Testis (tissue), 3 donors: Measurements from ENCODE around the gene ADAMTS8. TPM values are rescaled to one million over a fixed set of nuclear protein-coding genes. Genes with fewer than 3 reads are reported as not detected.
A peak's percentile ranks its signal among the peaks of the same experiment; 100 is the strongest.

Experiments
- DNase-seq: peaks from one replicate; pipeline ENCODE4 v3.0.0-alpha.2; 2019
- H3K27ac ChIP-seq, 2 donors: fragments of 200-600 bp; sonication (generic); one replicate each; pipeline ENCODE4 v1.5.1; 2019
- H3K27me3 ChIP-seq: fragments of 200-600 bp; sonication (generic); one replicate; pipeline ENCODE4 v1.5.1; 2019
- H3K36me3 ChIP-seq: fragments of 200-600 bp; sonication (generic); one replicate; pipeline ENCODE4 v1.5.1; 2017; ENCODE audit warnings: low read depth; ENCODE audit errors: missing control alignments
- H3K4me1 ChIP-seq: fragments of 200-600 bp; sonication (generic); one replicate; pipeline ENCODE4 v1.5.1; 2019
- H3K4me3 ChIP-seq, 2 donors: fragments of 200-600 bp; sonication (generic); one replicate each; pipeline ENCODE4 v1.5.1; 2017 to 2019
- H3K9me3 ChIP-seq: fragments of 200-600 bp; sonication (generic); one replicate; pipeline ENCODE4 v1.5.1; 2017
- POLR2A ChIP-seq: fragments of 450-650 bp; IDR thresholded peaks from one replicate; pipeline ENCODE4 v1.6.1; 2017; ENCODE audit warnings: antibody characterized with exemption, mild to moderate bottlenecking, moderate library complexity
- WGBS, 2 donors: methylation state at CpG; one replicate each; pipeline ENCODE4 v1.1.5; 2018; 5-methylcytosine and 5-hydroxymethylcytosine counted together
- intact Hi-C: fragments of 100-400 bp; cut with DNase I; formaldehyde crosslinking; loops from one replicate; pipeline ENCODE4 v1.15.1; 2023; ENCODE audit warnings: low total_unique reads
- polyA plus RNA-seq: library from polyadenylated mRNA; stranded (reverse); fragments of 350-450 nt; fragmentation: Illumina TruSeq; extraction: RNeasy Lipid Tissue Mini Kit (QIAGEN cat#74804); gene quantifications from one replicate; pipeline ENCODE4 v1.2.3, GENCODE V29; 2014; ENCODE audit warnings: low read depth, low replicate concordance; ENCODE audit not compliant: insufficient read depth
- total RNA-seq, 2 donors: library from RNA; depleted of rRNA; stranded (reverse); fragments of >200 nt; gene quantifications; one replicate each; pipeline ENCODE4 v1.2.3, GENCODE V29; 2016
- TF ChIP-seq, protein P1 (sequence below), 3 experiments: fragments of 450-650 bp in 2 of 3; fragments of 200-600 bp in 1 of 3; sonication (generic) in 1 of 3; IDR thresholded peaks; one replicate each; pipeline ENCODE4 v1.5.1; 2016 to 2019; ENCODE audit warnings: antibody characterized with exemption in 3 of 3, mild to moderate bottlenecking in 2 of 3, moderate library complexity in 1 of 3

ADAMTS8 gene
- total and polyA plus RNA-seq, 3 donors from 2014 or later: 0.39 to 1.2 (median 0.56) TPM

DNA sequence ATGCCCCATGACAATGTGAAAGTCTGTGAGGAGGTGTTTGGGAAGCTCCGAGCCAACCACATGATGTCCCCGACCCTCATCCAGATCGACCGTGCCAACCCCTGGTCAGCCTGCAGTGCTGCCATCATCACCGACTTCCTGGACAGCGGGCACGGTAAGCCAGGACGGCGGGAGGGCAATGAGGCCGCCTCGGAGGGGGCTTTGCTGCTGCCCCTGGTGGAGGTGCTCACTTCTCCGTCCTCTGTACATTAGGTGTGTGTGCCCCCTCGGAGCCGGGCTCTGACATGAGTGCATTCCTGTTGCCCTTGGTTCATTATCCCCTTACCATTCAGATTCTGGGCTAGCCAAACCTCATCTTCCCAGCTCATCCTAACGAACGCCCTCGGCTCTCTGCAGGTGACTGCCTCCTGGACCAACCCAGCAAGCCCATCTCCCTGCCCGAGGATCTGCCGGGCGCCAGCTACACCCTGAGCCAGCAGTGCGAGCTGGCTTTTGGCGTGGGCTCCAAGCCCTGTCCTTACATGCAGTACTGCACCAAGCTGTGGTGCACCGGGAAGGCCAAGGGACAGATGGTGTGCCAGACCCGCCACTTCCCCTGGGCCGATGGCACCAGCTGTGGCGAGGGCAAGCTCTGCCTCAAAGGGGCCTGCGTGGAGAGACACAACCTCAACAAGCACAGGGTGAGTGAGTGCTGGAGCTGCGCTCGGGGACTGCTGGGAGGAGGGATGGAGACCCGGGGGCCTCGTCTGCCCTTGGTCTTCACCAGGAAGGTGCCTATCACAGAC is 33.9 kb upstream of the ADAMTS8 start:
- TF ChIP-seq, protein P1, sequence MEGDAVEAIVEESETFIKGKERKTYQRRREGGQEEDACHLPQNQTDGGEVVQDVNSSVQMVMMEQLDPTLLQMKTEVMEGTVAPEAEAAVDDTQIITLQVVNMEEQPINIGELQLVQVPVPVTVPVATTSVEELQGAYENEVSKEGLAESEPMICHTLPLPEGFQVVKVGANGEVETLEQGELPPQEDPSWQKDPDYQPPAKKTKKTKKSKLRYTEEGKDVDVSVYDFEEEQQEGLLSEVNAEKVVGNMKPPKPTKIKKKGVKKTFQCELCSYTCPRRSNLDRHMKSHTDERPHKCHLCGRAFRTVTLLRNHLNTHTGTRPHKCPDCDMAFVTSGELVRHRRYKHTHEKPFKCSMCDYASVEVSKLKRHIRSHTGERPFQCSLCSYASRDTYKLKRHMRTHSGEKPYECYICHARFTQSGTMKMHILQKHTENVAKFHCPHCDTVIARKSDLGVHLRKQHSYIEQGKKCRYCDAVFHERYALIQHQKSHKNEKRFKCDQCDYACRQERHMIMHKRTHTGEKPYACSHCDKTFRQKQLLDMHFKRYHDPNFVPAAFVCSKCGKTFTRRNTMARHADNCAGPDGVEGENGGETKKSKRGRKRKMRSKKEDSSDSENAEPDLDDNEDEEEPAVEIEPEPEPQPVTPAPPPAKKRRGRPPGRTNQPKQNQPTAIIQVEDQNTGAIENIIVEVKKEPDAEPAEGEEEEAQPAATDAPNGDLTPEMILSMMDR (IDR thresholded peaks at IDR 0.05): no peak
- no peak for TF ChIP-seq POLR2A
- Histone ChIP-seq H3K4me3 (no peak overlapping the region), H3K27ac (no peak overlapping the region), H3K4me1 (no peaks in the 10 kb centered on the region), H3K27me3 (no peaks in the 10 kb centered on the region), H3K36me3 (no peaks in the 10 kb centered on the region), H3K9me3 (no peaks in the 10 kb centered on the region)
- no peak for DNase-seq
- 90 to 93% methylated on average over 21 to 31 of the region's 31 CpGs for WGBS, 2 donors
- intact Hi-C loops: no loop called here

DNA sequence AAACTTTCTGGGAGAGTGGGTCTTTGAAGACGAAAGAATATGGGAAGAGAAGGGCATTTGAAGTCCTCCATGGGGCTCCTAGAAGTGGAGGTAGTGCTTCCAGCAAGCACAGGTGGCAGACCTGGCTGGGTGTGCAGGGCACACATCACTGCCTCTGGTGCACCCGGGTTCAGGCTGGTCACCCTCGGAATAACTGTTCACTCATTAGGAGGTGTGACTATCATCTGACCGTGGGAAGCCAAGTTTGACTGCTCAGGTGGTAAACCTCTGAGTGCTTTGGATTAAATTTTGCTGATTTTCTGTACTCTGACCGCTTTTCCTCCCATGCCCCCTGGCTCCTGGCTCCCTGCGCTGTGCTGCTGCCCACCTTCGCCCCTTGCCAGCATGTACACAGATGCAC is 31.1 kb upstream of the ADAMTS8 start:
- intact Hi-C loops: no loop called here
- H3K4me3 ChIP-seq: no peak overlapping the region

DNA sequence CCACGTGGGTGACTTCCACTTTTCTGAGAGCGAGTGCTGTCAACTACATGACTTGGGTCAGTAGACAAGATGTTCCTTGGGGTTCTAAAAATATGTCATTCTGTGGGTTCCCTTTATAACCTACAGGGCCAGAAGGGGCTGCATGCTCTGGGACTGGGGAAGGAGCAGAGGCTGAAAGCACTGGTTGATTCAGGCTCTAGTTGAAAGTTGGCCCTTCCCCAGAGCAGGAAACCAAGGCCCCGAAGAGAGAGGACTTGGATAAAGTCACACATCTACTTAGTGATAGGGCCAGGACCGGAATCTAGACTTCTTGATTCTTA is 30.0 kb upstream of the ADAMTS8 start:
- 73% methylated on average over 4 of the region's 4 CpGs; no CpG with 5 or more reads in 1 of the 2 donors for WGBS, 2 donors
- Histone ChIP-seq H3K9me3 (no peaks in the 10 kb centered on the region), H3K4me3 (no peak overlapping the region), H3K27me3 (no peaks in the 10 kb centered on the region), H3K27ac (peak overlapping the region in 1 of 2 donors; percentile 30), H3K36me3 (no peaks in the 10 kb centered on the region), H3K4me1 (no peaks in the 10 kb centered on the region)
- intact Hi-C loops: no loop called here
- TF ChIP-seq POLR2A: no peak
- TF ChIP-seq, protein P1 (IDR thresholded peaks at IDR 0.05): no peak
- DNase-seq: no peak

More for the DNA sequence above, 31.1 kb upstream of the ADAMTS8 start:
- Histone ChIP-seq H3K36me3 (no peaks in the 10 kb centered on the region), H3K4me1 (no peaks in the 10 kb centered on the region), H3K27ac (no peak overlapping the region), H3K27me3 (no peaks in the 10 kb centered on the region), H3K9me3 (no peaks in the 10 kb centered on the region)
- TF ChIP-seq POLR2A: no peak
- WGBS, 2 donors: 91 to 96% methylated on average over 6 to 7 of the region's 7 CpGs
- no peak for DNase-seq

DNA sequence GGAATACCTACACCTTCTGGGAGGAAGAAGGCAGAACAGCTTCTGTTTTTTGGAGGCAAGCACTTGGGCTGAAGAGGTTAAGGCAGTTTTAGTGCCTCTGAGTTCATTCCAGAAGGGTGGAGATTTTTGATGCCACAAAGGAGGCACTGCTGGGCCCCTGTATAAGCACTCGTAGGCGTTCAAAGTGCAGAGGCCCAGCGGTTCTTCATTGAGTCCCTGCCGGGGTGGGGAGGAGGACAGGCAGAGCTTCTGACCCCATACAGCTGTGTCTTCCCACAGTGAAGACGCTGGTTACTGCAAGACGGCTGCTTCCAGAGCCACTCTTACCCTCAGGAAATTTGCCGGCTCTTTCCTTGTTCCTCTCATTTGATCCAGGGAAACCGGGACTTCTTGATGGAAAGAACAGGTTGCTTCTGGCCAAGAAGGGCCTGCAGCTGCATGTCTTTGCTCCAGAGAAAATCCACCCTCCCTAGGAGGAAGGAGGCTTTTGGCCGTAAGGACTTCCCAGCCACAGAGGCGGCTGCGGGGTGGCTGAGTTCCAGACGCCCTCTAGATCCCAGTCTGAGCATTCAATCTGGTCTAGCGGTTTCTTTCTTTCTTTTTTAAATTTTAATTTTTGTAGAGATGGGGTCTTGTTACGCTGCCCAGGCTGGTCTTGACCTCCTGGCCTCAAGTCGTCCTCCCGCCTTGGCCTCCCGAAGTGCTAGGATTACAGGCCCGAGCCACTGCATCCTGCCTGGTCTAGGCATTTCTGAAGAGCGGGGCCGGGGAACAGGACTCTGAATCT is 29.4 kb upstream of the ADAMTS8 start:
- WGBS, 2 donors: 50 to 70% methylated on average over 11 to 20 of the region's 20 CpGs
- H3K4me3 ChIP-seq: no peak overlapping the region
- H3K27ac ChIP-seq: peak overlapping the region in 1 of 2 donors; percentile 30
- no peak for DNase-seq
- no peak for TF ChIP-seq POLR2A
- TF ChIP-seq, protein P1 (IDR thresholded peaks at IDR 0.05): no peak
- no peaks in the 10 kb centered on the region for H3K36me3 ChIP-seq
- H3K27me3 ChIP-seq: no peaks in the 10 kb centered on the region
- H3K9me3 ChIP-seq: no peaks in the 10 kb centered on the region
- H3K4me1 ChIP-seq: no peaks in the 10 kb centered on the region
- intact Hi-C loops: no loop called here

DNA sequence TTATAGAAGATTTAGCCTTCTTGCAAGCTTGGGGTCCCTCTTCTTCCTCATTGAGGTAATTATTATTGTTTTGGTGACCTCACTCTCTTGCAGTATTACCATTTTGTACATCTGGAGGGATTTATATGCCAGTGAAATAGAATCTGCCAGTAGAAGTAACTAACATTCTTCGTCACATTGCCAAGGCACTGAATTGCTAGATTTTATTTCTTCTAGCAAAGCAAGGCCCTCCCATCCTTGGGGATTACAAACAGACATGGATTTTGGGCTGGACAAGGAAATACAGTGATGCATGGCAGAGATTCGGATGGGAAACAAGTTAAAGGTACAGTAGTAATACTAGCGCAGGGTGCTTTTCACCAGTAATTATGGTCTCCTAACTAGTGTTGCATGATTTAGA is 27.9 kb upstream of the ADAMTS8 start:
- intact Hi-C loops: no loop called here
- H3K4me1 ChIP-seq: no peaks in the 10 kb centered on the region
- H3K36me3 ChIP-seq: no peaks in the 10 kb centered on the region
- no peaks in the 10 kb centered on the region for H3K27me3 ChIP-seq
- TF ChIP-seq, protein P1 (IDR thresholded peaks at IDR 0.05): no peak
- no peak for TF ChIP-seq POLR2A
- H3K9me3 ChIP-seq: no peaks in the 10 kb centered on the region
- no peak overlapping the region for H3K4me3 ChIP-seq
- H3K27ac ChIP-seq: no peak overlapping the region
- 78 to 89% methylated on average over 3 of the region's 3 CpGs for WGBS, 2 donors
- DNase-seq: no peak
